Stimulated activated CD4-positive, alpha-beta T cell treated with anti-CD3 and anti-CD28 coated beads, Interleukin-1b, Interleukin-23, amount 100 ng/mL, for 48 hours (primary cell): ENCODE data around the gene NAV2.

Source experiments
- DNase-seq: peaks from one replicate; pipeline ENCODE4 v3.0.0-alpha.2; 2020

Gene NAV2

DNA sequence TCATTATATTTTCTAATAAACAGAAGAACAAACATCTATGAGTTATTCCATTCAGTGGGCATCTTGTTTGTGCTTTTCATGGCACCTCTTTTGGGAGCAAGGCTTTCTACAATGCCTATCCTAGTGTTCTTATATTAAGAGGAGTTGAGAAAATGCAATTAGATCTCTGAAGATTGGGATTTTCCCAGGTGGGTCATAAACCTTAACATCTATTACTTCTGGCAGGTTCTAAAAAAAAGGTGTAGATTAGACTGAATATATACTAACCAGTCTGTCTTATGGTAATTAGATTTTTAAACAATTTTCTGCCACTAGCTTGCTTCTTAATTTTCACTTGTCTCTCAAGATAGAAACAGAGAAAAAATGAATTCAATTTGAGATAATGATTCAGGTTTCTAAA, 128.3 kb downstream of the NAV2 start:
- DNase-seq: no peak

DNA sequence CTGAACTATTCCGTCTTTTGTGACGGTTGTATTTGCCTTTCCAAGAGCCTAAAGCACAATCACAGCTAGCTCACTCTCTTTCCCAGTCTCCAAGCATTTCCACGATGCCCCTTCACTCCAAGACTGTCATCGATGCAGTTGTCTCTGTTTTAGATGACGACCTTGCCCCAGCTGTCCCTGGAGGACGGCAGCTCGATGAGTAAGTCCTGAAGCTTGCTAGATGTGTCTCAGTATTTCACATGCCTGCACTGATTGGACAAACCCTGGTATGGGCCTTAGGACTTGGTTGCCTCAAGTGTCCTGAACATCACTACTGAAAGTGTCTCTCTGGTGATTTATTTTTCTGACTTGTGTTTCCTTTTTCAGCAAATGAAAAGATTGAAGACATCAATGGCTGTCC, 129.9 kb downstream of the NAV2 start:
- no peak for DNase-seq

DNA sequence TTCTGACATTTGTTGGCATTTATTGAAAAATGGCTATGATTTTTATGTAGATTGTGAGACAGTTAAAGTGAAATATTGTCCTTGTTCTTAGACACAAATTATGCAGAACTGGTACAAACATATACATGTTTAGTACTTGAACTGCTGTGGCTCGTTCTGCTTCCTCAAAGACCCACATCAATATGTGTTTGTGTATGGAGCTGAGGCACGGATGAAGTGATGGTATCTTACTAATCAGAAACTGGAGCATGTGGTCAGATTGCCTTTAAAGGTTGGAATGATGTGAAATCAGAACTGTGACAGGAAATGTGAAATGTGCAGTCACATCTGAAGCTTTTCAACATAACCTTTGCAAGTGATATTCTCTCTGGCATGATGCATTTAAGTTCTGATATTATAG, 130.4 kb downstream of the NAV2 start:
- DNase-seq: no peak

DNA sequence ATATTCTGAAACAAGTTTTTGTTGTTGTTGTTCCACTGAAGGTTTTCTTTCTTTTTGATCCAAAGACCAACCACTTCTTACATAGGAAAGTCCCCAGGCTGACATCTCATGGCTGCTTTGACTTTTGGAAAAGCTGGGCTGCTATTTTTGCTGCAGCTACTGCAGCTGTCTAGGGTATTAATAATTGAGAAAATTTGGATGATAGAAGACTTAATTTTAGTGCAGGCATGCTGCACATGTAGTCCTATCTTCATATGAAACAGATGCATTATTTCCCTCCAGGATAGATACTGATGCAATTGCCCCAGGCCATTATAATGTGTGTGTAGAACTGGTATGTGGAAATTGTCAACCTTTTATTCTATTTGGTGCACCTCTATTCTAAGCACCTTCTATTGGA, 131.4 kb downstream of the NAV2 start:
- no peak for DNase-seq

DNA sequence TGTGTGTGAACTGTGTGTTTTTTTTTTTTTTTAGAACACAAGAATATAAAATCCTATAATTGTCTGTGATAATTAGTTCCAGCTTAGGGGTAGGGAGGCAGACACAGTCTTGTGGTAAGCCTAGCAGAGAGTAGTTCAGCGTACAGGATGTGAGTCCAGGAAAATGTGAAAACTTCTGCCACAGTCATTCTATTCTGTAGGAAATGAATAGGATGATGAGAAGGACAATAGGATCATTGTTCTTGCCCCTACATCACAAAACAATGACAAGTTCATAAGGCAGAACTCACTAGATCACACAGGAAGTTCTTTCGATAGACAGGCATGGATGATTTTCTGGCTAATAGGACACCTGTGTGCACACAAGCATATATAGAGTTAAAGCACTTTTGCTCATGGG, 132.2 kb downstream of the NAV2 start:
- DNase-seq: no peak

DNA sequence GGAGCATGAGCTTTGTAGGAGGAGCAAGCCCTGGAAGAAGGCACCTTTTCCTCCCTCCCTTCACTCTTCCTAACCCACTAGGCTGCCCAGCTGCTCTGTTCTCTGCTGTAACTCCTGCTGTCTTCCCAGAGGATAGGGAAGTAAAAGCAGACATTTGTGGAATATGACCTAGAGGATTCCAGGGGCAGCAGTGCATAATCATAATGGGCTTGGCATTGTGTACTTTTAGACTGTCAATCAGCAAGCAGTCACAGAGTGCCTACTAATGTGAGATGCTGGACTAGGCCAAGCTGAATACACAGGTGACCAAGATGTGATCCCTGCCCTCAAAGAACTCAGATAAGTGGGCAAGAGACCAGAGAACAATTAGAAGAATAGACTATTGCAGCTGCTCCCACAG, 133.0 kb downstream of the NAV2 start:
- no peak for DNase-seq

DNA sequence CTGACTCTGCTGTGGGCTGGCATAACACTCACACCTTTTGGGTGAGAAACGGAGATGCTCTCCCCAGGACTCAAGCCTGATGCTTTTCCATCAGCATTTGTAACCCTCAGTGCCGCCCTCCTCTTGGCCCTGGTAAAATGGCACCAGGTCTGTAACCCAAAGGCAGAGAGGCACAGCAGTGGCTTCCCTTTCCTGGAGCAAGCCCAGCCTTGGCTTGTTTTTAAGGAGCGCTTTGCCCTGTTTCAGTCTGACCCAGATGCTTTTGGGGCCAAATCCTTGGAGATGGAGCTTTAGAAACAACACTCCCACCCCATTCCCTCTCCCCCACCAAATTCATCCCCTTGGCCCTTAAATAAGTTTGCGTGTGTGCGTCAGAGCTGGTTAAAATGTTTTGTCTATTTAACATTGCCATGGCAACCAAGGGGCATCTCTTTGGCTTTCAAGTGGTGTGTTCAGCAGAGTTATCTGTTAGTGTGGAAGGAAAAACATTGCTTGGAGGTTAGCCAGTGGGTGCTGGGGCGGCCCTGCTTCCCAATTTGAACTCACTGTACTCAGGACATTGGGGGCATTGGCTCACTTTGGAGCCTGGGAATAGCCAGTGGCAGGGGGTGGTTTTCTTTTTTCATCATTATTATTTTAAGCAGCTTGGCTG, 134.1 kb downstream of the NAV2 start:
- DNase-seq: no peak

DNA sequence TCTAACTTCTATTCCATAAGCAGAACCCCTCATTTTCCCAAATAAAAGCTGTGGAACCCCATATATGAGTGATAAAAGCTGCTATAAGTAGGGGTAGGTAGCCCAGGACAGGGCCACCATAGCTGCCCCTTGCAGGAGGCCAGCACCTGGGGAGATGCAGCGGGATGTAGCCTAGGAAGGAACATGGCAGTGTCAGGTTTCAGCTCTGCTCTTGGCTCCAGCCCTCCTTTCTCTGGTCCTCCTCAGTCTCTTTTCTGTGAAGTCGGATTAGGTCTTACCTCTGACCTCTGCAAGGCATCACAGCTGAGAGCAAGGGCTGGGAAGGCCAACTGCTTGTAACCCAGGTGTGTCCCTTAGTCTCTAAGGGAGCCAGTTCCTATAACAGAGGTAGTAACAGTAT, 135.6 kb downstream of the NAV2 start:
- DNase-seq: no peak

DNA sequence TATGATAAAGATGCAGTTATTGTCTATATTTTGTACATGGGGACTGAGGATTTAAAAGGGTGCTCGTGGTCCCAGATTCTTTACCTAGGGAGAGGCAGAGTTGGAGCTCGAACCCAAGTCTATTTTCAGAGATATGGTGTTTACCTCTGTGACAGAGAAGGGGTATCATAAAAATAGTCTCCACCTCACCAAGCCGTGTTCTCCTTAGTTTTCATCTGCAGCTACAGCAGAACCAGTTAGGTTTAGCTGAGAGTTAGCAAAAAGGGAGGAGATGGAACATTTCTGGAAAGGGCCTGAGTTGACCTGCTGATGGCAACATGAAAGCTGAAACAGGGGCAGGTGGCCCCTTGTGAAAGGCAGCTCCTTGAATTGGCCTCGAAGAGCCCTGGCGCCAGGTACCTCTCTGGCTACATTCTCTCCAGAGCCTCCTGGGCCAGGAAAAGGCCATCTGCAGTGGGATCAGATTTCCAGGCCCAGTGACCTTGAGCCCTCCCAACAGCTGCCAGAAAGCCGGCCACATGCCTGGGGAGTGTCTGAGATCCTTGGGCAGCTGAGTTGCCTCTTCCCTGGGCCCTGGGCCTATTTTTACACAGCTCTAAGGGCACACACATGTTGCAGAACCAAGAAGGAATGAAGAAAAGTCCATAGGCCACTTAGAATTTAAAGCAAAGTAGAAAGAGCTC, 136.6 kb downstream of the NAV2 start:
- no peak for DNase-seq

DNA sequence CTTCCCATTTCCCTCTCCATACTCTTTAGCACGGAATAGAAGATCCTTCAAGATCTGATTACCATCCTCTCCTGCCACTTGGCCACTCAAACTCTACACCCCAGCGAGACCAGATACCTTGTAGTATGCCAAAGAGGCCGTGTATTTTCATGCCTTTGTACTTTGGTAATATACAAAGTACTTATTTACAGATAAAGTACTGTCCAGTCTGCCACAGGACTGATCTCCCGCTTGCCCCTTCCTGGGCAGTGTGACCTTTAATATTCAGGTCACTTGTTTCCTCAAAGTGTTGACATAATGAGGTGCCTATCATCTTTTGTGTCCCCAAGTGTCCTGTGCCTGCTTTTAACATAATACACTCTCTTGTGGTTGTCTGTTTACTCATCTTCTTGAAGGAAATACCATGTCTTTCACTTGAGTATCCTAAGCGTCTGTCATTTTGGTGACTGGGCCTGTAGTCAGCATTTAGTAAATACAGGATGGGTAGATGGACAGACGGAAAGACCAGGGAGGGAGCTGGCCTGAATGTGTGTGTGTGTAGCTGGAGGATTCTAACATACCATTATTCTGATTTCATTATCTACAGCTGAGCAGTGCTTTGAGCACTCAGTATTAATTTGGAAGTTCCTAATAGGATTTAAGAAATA, 137.4 kb downstream of the NAV2 start:
- no peak for DNase-seq

DNA sequence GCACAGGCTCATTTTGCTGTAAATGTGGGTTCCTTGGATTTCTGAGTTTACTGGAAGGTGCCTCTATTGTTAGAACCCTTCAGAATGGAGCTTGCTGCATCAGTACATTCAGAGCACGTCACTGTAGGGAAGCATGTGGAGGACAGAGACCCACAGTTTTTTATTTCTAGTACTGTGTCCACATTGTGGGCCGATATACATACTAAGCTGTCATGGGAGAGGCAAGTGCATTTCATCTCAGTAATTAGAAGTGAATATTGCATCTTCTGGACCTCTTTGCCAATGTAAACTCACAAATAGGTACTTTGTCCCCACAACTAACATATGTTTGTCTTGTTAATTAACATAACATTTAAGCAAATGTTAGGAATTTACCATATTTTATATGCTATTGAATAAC, 139.7 kb downstream of the NAV2 start:
- no peak for DNase-seq

DNA sequence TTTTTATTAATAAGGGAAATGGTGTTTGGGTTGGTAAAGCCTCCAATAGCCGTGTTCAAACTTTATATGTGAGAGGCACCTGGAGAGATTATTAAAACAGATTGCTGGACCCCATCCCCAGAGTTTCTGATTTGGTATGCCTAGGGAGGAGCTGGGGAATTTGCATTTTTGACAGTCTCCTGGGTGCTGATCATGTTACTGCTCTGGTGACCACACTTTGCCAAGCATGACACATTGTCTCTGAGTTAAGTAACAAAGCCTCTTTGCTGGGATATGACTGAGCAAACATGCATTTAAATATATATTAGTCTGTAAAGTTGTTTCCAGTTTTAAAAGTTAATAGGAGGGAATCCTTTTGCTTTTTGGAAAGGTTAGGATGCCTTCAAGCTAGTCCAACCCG, 140.4 kb downstream of the NAV2 start:
- DNase-seq: no peak

DNA sequence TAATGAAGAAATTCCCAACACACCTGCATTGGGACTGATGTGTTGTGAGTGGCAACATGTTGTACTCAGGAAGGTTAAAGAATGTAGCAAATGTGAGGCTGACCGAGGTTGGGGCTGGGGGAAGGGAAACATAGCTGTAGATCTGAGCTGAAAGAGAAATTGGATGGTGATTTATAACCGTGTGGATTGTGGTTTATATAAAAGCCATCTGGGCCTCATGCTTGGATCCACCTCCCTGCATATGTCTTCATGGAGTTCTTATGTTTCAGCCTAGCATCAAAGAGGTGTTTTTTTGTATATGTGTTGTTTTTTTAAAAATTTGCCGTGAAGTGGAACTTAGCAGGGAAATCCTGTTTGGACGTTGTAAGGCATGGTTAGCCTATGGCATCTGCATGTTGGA, 141.3 kb downstream of the NAV2 start:
- no peak for DNase-seq

DNA sequence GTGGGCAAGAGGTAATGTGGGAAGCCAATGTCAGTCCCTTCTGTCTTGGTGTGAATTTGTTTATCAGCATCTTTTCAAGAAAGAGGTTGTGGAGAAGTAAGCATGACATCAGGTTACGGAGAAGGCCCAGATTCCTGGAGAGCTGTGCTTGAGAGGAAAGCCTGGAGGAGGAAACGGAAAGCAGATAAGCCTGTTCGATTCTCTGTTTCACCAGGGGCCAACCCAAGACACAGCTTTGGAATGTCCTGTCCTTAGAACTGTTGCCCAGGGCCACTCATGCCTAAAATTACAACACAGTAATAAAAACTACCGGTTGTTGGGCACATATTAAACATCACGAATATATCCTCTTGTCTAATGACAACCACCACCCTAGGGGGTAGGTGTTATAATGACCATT, 148.5 kb downstream of the NAV2 start:
- no peak for DNase-seq

DNA sequence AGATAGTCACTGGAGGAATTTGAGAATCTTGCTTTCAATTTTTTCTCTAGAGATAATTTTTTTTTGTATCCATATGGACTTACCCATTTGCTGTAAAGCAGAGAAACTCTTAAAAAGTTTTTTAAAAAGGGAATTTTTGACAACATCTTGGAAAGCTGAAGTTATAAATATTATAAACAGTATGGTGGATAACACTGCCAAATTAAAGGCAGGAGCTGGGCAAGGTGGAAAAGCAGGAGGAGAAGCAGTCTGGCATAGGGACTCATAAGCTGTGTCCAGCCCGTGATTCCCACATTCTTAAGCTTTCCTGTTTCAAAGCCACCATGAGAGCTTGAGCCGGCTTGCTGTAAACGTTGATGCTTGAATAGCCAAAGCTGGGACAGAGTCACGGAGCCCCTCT, 149.5 kb downstream of the NAV2 start:
- DNase-seq: no peak

DNA sequence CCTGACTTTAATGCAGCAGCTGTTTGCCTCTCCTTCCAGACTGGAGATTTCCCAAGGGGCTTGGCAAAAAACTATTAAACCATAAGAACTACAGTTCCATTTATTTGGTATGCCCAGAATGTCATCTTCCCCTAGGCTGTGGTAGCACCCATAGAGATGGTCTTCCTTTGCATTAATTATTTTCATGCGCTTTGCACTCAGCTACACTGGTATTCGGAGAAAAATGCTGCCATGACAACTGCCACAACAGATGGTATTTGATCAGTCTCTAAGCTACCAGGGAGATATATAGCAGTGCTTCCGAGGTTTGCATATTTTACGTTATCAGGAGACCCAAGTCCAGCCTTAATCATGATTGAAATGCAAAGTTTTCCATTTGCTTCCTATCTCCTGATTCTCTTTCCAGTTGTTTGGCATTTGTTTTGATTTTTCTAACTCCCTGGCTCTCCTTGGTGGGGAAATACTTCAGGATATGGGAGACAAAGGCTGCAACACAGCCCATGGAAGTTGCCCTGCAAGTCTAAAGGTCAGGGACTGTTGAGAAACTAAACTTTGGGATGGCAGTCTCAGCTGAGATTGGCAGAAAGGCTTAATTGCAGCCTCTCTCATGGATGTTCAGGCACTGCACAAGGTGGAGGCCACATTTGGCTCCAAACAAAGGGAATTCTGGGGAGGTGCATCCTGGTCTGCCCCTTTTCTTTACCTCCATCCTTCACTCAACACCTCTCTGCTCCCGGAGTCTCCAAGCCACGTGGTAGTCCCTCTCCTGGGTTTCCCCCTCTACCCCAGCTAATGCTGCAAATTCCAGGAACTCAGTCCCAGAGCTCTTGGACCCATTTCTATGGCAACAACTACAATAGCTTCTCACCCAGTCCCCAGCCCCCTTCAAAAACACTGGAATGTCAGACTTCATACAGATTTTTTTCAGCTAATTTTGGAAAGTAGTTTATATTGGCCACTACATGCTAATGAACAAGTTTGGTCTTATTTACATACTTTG, 151.8 kb downstream of the NAV2 start:
- DNase-seq: no peak

DNA sequence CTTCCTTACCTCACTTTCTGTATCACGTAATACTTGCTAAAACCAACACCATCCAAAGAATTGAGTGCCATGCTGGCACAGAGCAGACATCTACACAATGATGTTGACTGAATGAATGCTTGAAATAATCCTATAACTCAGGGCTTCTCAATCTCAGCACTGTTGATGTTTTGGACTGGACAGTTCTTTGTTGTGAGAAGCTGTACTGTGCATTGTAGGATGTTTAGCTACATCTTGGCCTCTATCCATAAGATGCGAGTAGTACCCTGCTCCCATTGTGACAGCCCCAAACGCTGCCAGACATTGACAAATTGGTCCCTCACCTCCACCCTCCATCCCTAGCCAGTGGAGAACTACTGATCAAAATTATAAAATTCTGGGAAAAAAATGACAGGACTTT, 153.4 kb downstream of the NAV2 start:
- DNase-seq: no peak

DNA sequence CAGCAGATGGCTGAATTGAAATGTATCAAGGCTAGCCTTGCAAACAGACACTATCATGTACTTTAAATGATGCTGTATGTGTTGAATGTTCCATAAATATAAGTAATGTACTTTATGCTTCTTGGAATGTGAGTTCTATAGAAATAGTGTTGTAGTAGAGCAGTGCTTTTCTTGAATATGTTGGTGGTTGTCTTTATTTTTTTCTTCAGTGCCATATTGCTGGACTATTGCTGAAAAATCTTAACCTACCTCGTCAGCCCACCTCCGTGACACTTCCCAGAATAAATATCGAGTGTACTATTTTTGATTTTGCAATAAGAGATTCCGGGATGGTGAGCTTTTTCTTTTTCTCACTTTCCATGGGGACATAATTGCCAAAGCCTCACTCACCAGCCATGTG, 153.9 kb downstream of the NAV2 start:
- no peak for DNase-seq

DNA sequence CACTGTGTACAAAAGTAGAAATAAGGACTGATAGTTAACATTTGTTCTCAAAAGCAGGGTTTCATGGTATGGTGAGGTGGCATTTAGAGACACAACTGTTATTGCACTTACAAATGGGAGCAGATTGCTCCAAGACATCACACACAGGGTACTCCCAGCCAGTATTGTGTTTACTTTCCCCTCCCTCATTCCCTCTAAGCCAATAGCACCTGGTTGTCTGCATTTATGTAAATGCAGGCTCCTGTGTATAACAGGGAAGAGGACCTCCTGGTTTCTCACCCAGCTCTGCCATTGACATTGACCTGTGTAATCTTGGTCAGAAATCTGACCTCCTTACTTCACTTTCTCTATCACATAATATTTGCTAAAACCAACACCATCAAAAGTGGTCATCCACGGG, 154.4 kb downstream of the NAV2 start:
- DNase-seq: no peak

DNA sequence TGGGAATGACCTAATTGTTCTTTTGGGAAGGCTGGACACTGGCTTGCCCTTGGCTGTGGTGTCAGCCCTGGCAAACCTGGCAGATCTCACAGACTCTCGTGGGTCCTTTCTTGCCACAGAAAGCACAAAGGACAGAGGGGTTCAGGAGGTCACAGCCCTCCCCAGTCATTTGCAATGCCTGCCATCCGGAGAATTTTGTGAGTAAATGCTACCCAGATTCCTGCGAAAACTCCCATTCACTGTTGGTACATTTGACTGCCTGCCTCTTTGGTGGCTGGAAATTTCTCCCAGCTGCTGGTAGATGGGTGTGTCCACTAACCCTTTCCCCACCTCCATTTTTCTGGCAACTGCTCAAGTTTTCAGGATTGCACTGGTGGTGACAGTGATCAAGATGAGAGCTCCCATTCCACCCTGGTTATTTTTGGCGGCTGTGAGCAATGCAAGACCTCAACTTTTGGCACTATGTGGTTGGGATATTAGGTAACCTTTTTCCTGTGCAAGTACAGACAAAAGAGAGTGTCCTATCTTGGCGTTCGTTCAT, 155.7 kb downstream of the NAV2 start:
- DNase-seq: no peak

DNA sequence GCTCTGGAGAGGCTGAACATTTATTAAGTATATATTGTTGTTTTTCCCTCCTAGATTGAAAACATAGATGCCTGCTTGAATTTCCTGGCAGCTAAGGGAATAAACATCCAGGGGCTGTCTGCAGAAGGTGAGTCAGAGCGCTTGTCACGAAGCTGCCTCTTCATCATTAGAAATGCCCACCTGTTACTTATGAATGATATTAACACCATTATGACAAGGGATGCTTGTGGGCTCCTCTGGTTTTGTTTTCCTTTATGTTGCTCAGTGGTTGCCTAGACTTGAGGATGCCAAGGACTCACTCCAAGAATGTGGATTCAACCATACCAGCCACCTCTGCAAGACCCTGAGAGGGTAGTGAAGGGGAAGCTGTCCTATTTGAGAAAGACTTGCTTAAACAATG, 156.2 kb downstream of the NAV2 start:
- DNase-seq: no peak

DNA sequence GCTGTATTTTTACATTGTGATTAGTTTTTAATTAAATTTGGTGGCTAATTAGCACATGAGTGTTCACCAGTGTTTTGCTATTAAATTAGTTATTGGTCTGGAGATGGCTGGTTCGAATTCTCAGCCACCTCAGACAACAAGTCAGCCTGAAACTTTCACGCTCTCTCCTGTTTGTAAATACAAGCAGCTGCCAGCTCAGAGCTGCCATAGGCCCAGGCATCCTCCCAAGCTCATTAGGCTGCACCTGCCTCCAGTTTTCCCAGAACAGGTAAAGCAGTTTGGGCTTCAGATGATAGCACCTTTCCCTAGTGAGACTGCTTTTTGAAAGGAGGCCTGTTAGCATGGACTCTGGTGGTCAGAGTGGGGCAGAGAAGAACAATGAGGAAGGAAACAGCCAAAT, 156.8 kb downstream of the NAV2 start:
- no peak for DNase-seq

DNA sequence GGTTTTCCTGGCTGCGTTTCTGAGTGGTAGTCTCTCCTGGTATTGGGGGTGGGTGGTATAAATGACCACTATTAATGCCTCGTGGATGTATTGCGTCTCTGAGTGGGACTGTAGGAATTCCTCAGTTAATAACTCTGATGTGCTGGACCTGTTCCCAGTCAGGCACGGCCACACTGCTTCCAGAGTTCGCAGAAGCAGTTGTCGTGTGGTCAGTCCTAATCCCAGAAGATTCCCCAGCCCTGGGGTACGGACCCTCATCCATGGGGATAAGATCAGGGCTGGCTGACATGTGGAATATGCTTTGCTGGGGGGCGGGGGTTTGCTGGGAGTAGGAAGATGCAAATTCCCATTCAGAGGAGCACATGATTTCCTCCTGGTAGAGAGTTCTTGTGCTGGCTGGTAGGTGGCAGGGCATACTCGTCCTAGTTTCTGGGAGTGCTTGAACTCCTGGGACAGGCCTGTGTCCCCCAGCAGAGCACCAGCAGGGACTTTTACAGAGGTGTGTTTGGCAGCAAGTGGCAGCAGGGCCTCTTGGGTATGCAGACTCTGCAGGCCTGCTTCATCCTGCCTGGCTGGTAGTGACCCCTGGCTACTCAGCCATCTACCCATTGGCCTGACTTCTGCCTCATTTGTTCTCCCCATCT, 157.4 kb downstream of the NAV2 start:
- no peak for DNase-seq
